HG03064 (cell line): ENCODE measurements around the gene LRRTM1.

Experiments used
- ATAC-seq: cut with Tn5 transposase; IDR thresholded peaks from one replicate; pipeline ENCODE4 v1.9.1; 2021; ENCODE audit warnings: low read depth; ENCODE audit not compliant: unreplicated experiment

LRRTM1 gene

GRCh38 chr2:80302314-80303005, 2.1 kb downstream of the LRRTM1 start:
- ATAC-seq = no peak

- no peak for ATAC-seq
Observed at GRCh38 chr2:80302001-80302313, 2.6 kb downstream of the LRRTM1 start.

- no peak for ATAC-seq
Observed at GRCh38 chr2:80300954-80301353, 3.6 kb downstream of the LRRTM1 start.

GRCh38 chr2:80300346-80300745, 4.2 kb downstream of the LRRTM1 start:
- no peak for ATAC-seq

GRCh38 chr2:80299661-80300060, 4.9 kb downstream of the LRRTM1 start:
- no peak for ATAC-seq

- no peak for ATAC-seq
Observed at GRCh38 chr2:80298954-80299353, 5.6 kb downstream of the LRRTM1 start.

GRCh38 chr2:80293039-80293438, 11.5 kb downstream of the LRRTM1 start:
- no peak for ATAC-seq

GRCh38 chr2:80292474-80292873, 12.1 kb downstream of the LRRTM1 start:
- no peak for ATAC-seq

GRCh38 chr2:80291656-80292055, 12.9 kb downstream of the LRRTM1 start:
- no peak for ATAC-seq

GRCh38 chr2:80288576-80288975, 16.0 kb downstream of the LRRTM1 start:
- no peak for ATAC-seq

GRCh38 chr2:80281049-80281448, 23.5 kb downstream of the LRRTM1 start:
- ATAC-seq = no peak

GRCh38 chr2:80280598-80280997, 24.0 kb downstream of the LRRTM1 start:
- no peak for ATAC-seq

- ATAC-seq = no peak
Observed at GRCh38 chr2:80269806-80270205, 34.7 kb downstream of the LRRTM1 start.

- ATAC-seq = no peak
Observed at GRCh38 chr2:80266231-80266630, 38.3 kb downstream of the LRRTM1 start.

- no peak for ATAC-seq
Observed at GRCh38 chr2:80259292-80259691, 45.3 kb downstream of the LRRTM1 start.

- ATAC-seq = no peak
Observed at GRCh38 chr2:80258793-80259192, 45.8 kb downstream of the LRRTM1 start.

- ATAC-seq = no peak
Observed at GRCh38 chr2:80258341-80258740, 46.2 kb downstream of the LRRTM1 start.

- no peak for ATAC-seq
Observed at GRCh38 chr2:80257450-80257849, 47.1 kb downstream of the LRRTM1 start.

- no peak for ATAC-seq
Observed at GRCh38 chr2:80256782-80257167, 47.8 kb downstream of the LRRTM1 start.

- ATAC-seq = no peak
Observed at GRCh38 chr2:80255918-80256781, 48.4 kb downstream of the LRRTM1 start.

- ATAC-seq = no peak
Observed at GRCh38 chr2:80252294-80252986, 52.1 kb downstream of the LRRTM1 start.
